HG03432 (cell line): ENCODE data around the gene SMIM29.

Experiments used
- ATAC-seq: cut with Tn5 transposase; IDR thresholded peaks from one replicate; pipeline ENCODE4 v1.9.1; 2021; ENCODE audit warnings: mild to moderate bottlenecking, moderate library complexity; ENCODE audit not compliant: unreplicated experiment

Gene SMIM29

DNA sequence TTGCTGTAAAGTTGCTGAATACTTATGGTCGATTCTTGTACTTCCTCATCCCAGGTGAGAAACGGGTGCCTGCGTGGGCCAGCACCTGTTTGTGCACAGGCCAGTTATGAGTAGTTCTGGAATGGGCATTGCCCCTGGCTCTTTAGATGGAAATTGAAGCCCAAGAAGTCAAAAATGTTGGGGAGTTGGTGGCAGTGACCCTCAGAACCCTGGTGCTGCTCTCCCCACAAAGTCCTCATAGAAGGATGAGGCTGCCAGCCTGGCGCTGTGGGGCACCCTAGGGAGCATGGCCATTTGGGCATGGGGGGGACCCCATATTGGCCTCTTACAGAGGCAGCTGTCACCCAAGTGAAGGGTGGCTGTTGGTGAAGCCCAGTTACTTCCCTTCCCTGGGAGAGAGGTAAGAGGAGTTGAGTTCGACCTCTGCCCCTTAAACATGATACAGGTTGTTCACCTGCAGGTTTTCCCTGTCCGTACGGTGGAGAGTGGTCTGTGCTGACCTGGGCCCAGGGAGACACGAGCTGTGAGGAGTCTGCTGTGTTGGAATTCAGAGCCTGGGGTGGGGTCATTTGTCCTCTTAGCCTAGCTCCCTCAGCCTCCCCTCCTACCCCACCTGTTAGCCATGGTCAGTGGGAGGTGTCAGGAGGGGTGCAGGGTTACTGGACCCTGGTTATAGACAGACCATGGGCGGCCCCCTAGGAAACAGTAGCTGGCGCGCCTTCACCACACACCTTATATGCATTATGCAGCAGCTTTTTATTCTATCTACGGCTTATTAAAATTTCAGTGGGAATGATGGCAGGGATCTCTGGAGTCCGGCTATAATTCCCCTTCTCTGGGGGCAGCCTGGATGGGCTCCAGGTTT is 7.2 kb downstream of the SMIM29 start:
- no peak for ATAC-seq

DNA sequence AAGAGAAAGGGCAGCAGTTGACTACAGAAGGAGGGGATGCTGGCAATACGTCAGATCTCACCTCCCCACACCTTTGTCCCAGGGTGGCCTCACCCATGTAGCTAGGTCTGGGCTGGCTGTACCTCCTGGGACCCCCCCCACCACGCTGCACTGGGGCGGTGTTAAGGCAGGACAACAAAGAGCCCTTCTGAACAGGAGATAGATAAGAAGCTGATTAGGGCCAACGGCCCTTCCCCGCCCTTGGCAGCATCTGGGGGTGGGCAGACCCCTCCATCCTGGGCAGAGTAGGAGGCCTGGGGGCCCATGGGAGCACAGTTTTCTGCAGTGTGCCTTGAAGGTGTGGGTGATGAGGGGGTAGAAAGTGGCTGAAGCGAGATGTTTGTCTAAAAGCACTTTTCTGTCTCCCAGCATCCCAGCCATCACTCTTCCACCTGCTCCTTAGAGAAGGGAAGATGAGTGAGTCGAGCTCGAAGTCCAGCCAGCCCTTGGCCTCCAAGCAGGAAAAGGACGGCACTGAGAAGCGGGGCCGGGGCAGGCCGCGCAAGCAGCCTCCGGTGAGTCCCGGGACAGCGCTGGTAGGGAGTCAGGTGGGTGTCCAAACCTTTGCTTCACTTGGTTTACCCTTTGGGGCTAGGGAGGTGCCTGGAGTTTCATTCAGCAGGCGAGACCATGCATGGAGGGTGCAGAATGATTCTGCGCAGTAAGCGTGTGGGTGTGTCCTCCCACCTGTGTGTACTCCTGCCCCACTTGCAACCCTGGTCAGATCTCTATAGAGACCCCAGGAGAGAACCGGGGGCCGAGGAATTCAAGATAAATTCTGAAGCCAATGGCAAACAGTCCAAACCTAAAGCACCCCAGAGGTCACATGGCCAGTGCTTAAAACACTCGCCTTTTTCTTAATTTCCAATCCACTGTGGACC is 8.2 kb downstream of the SMIM29 start:
- ATAC-seq = no peak

DNA sequence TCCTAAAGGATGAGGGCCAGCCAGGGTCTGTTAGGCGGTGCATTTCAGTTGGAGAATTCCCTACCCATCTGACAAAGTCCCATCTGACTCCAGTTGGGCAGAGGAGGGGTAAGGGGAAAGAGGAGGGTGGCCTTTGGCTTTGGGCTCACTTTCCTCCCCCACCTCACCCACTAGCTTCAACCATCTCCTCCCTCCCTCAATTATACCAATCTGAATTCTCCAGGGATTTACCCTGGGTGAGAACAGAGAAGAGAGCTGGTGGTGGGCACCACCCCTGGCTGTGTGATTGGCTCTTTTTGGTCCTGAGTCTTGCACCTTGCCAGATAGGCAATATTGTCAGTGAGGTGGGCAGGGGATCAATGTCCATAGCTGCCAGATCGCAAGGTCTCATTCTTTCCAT is 8.9 kb downstream of the SMIM29 start:
- no peak for ATAC-seq

DNA sequence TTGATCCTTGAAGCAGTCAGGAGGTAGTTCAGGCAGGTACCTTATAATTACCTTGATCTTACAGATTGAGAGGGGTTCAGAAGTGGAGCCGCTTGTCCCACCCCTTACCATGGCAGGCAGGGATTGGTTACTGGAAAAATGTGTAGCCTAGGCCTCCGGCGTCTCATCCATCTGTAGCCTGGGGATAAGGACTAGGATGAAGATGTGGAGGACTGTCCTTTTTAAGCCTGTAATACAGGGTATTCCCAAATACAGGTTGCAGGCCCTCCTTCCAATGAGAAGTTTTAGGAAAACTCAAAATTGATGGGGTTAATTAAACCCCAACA is 9.3 kb downstream of the SMIM29 start:
- no peak for ATAC-seq

DNA sequence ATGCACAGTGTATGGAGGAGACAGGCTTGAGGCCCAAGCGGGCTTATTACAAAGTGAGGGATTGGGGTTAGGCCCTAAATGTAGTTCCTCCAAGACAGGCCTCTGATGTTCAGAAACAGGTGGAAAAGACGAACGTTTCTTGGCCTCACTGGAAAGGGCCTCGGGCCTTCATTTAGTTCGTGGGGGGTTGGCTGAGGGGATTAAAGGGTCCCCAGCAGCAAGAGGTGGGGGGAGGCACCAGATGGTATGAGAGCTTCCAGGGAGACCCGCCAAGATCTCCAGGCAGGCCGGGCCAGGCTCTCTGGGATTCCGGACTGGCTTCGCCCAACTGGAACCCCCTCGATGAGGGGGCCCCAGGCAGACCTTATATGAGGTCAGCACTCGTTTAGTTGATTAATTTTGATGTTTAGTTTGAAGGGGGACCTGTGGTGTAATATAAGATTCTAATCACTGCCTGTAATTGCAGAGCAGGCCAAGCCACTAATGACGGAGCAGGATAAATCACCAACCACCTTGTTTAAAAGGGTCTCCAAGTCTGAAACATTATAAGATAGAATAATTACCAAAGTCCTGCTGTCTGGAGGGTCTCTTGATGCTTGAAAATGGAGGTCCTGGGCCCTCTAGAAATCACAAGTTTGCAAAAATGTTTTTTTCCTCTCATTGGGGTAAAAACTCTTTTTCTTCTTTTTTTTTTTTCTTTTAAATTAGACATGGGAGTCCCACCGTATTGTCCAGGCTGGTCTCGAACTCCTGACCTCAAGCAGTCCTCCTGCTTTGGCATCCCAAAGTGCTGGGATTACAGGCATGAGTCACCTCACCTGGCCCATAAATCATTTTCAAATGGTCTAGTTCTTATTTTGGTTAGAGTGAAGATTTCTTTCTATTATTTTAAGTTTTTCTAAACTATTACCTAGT is 10.0 kb downstream of the SMIM29 start:
- no peak for ATAC-seq

DNA sequence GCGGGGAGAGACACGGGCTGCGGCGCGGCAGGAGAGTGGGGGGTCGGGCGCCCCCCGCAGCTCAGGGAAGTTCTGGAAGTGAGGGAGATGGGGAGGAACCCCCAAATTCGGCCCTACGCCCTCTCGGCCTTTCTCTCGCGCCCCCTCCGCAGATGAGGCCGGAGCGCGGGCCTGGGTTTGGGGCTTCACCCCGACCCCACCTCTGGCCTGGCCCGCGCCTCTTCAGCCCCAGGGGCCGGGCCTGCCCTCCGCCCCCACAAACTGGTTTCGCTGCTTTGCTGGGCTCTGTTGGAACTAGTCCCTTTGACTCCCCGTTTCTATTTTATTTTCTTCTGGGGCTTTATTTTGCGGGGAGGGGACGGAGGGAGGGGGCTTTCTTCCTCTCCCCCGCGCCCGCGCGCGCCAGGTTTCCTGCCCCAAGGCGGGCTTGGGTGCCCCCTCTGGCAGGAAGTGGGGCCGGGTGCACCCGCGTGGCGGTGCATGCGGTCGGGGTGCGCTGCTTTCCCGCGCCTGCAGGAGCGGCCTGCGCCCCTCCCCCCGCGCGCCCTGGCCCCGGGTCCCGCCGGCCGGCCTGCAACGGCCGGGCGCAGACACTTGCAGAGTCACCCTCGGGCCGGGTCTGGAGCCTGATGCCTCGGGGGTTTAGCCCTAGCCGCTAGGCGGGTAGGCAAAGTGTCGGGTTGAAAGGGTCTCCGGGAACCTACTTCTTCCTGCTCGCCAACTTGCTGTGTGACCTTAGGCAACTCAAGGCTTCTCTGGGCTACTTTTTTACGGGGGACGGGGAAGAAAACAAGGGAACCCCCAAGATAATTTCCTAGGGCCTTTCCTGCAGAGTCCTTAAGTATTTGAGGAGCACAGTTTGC is 10.9 kb downstream of the SMIM29 start:
- ATAC-seq = no peak

DNA sequence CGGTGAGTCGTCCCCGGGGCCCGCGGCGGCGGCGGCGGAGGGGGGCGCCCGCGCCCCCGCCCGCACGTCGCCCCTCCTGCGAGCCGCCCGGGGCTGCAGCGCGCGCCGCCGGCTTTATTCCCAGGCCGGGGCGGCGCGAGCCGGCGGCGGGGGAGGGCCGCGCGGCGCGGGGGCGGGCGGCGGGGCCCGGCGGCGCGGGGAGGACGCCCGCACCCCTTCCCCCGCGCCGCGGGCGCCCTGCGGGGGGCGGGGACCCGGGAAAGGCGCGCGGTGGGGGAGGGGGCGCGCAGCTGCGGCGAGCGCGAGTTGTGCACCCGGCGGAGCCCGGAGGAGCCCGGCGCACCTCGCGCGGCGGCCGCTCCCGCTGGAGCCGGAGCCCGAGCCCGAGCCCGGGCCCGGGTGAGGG is 11.5 kb downstream of the SMIM29 start:
- peak; percentile 18 for ATAC-seq

DNA sequence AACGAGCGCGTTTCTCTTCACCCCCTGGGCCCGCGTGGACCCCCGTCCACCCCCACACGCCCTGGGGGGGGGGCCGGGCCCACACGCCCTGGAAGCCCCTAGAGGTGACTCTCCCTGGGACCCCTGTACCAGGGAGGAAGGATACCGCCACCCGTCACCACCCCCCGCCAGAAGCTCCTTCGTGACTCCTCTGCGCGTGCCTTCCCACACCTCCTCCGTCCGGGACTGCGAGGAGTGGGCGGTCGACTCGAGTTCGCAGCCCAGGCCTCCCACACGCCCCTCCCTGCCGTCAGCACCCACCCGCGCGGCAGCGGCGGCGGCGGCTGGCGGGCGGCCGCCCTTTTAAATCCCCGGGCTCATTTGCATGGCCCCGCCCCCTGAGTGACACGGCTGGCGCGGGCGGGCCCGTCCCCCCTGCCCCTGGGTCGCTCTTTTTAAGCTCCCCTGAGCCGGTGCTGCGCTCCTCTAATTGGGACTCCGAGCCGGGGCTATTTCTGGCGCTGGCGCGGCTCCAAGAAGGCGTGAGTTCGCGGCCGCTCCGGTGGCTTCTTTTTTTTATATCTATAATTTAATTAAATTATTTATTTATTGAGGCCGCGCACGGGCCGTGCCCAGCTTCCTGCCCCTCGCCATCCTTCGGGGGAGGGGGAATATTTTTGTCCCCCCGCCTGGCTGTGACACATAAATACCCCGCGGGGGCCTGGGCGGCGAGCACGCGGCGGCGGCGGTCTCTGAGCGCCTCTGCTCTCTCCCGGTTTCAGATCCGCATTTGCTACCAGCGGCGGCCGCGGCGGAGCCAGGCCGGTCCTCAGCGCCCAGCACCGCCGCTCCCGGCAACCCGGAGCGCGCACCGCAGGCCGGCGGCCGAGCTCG is 12.1 kb downstream of the SMIM29 start, which contains the start of gene HMGA1:
Gene HMGA1, plus strand, starts transcription at position 431 of the 873 bp plus-strand sequence. CDS start 3,908 bp downstream, outside the sequence.
- ATAC-seq = peak; percentile 72

DNA sequence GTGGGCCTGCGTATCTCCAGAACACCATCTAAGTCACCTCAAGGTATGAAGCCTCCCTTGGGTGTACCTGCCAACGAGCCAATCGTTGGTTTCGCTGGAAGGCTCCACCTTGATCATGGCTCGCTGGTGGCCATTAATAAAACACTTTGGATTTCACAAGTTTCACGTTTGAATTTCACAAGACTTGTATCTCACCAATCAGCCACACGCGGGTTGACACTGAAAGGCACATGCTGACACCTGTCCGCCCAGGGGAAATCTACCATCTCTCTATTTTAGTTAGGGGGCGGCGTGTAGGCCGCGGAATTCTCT is 12.7 kb downstream of the SMIM29 start:
- no peak for ATAC-seq

DNA sequence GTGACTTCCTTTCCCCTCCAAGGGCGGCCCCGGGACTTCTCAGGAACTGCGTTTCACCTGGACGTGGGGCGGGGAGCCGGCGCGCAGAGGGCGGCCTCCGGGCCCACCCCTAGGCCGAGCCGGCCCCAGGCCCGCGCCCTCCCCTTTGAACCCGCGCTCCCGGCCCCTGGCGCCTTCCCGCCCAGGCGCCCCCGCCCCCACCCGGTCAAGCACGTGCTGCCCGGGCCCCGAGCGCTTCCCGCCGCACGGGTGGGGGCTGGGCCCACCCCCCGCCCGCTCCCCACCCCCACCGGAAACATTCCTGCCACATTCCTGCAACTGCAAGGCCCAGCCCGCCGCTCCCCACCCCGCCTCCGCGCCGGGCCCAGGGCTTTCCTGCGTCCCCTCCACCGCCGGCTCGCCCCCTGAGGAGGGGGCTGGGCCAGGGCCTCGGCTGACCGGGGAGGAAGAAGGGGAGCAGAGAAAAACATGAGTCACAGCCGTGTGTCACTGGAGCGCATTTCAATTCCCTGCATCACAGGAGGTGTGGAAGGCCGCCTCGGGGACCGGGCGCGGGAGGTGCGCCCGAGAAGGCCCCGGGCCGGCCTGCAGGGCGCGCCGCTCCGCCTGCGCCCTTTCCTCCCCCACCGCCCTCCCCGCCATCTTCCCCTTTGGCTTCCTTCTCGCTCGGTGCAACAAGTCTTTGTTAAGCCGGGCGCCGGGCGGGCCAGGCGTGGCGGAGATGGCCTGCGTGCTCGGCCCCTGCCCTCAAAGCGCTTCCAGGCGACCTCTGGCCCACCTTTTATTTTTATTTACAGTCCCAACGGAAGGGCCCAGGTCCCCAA is 13.3 kb downstream of the SMIM29 start:
- no peak for ATAC-seq

DNA sequence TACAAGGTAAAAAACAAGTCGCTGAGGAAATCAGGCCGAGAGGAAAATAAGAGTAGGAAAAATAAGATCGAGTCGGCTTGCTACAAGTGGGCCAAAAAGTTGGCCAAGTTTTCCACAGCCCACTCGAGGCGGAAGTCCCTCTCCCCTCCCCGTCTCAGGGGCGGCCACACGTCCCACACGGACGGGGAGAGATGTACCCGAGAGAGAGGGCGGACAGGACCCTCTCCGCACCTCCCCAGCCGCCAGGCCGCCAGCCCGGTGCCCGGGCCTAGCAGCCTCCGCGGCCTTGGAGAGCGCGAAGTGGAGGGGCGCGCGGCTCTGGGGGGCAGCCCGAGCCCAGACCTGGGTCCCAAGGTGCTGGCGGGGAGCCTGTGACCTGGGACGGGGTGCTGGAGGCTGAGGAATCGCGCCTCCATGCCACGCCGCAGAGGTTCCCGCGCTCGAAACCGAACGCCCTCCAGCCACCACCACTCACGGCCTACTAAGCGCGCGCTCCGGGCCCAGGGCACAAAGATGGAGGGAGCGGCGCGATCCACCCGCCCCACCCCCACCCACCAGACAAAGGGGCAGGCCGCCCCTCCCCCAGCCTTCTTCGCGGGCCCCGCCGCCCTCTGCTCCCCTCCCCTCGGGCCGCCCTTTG is 14.0 kb downstream of the SMIM29 start:
- no peak for ATAC-seq

DNA sequence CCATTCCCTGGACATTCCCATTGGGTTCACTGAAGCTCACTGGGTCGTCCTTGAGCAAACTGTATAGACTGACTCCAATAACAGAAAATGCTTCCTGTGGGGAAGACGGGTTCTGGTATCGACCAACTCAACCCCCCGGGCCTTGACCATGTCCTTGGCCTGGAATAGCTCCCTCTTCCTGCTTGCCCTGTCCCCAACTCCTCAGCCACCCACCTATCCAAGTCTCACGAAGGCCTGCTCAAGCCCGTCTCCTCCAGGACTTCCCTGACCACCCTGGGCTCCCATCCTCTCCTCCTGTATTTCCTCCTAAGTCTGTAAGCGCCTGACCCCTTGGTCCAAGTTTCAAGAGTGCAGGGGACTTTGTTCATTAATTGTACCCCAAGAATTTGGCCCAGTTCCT is 14.9 kb downstream of the SMIM29 start:
- ATAC-seq = no peak

DNA sequence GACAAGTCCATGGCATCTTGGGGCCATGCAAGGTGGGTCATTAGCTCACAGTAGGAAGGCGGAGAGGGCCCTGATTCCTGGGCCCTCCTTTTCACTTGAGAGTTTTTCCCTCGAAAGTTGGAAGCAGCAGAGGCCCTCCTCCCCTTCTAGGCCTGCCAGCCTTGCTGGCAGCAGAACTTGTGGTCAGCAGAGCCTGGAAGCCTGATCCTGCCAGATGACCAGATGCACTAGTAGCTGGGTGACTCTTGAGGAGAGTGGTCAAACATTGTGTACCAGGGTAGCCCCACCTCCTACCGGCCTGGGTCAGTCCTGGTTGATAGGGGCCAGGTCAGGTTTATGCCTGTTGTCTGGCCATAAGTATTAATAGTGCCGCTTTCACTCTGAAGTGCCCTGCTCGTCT is 15.9 kb downstream of the SMIM29 start:
- no peak for ATAC-seq

DNA sequence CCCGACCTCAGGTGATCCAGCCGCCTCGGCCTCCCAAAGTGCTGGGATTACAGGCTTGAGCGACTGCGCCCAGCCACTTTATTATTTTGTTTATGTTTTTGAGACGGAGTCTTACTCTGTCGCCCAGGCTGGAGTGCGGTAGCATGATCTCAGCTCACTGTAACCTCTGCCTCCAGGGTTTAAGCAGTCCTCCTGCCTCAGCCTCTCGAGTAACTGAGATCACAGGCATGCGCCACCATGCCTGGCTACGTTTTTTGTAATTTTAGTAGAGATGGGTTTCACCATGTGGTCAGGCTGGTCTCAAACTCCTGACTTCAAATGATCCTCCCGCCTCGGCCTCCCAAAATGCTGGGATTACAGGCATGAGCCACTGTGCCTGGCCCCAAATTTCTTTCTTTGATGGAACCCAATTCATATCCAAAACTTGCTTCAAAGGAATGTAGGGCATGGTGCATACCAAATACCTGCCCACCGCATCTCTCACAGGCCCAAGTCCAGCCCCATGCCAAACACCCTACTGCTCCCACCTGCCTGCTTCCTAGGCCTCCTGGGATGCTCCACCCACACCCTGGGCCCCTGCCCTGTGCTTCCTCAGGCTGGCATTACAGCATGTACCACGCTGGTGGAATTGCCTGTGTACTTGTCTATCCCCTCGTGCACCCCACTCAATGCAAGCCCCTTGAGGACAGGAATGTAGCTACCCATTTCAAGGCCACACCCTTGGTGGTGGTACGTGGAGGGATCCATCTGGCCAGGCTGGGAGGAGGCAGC is 17.1 kb downstream of the SMIM29 start:
- no peak for ATAC-seq

DNA sequence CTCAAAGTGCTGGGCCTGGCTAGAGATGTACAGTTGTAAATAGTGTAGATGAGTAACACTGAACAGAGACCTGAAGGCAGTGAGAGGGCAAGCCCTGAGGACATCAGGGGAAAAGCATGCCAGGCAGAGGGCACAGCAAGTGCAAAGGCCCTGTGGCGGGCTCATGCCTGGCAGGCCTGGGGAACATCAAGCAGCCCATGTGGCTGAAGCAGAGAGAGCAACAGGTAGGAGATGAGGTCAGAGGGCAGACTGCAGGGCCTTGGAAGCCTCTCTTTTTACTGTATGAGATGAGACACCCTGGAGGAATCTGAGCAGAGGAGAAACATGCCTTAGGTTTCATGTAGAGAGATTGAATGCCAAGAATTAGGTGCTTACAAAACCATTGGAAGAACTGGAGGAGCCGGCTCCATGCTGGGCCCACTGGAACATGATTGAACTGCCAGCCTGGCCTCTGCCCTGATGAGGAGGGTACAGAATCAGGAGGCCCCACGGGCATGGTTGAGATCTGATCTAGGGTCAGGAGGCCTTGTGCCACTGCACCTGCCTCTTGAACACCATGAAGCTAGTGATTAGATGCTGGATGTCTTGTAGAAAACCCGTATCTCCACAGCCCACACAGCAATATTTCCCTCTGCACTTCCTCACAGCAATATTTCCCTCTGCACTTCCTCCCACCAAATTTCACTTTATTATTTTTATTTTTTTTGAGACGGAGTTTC is 18.0 kb downstream of the SMIM29 start:
- ATAC-seq = no peak

DNA sequence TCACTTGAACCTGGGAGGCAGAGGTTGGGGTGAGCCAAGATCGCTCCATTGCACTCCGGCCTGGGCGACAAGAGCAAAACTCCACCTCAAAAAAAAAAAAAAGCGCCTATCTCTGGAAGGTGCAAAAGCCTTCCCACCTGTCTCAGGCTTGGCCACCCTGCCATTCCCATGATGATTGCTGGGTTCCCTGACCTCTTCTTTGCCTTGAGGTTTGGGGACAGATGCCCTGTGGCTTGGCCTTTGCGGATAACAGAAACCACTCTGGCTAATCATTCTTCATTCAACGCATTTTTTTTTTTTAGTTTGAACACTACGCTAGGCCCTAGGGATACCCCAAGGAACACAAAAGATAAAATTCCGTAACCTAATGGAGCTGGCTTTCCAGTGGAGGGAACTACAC is 18.9 kb downstream of the SMIM29 start:
- ATAC-seq = no peak
